Cardiac fibroblast (primary cell): ENCODE measurements around the gene NFAT5.
"Not testable (repeated sequence)": the region's sequence is repeated elsewhere in the genome, so short reads cannot be mapped to it uniquely, and the experiment has no call there.

ENCODE experiments used
- DNase-seq, 2 donors: peaks; one replicate each; pipeline versions ENCODE4 v3.0.0 to v3.0.0-alpha.2; 2010; ENCODE audit warnings: low read depth in 2 of 2
- H3K4me3 ChIP-seq, 2 donors: replicated peaks in 1 of 2; 1 replicate in 1 of 2; 2 replicates in 1 of 2; pipeline ENCODE4 v1.5.1; 2011; ENCODE audit warnings: low read depth in 2 of 2, low read length in 2 of 2, mild to moderate bottlenecking in 2 of 2, moderate library complexity in 1 of 2
- TF ChIP-seq, protein P1 (sequence below): IDR thresholded peaks from one replicate; pipeline ENCODE4 v1.5.1; 2011; ENCODE audit warnings: low read depth, mild to moderate bottlenecking, low read length, inconsistent platforms

Gene NFAT5

DNA sequence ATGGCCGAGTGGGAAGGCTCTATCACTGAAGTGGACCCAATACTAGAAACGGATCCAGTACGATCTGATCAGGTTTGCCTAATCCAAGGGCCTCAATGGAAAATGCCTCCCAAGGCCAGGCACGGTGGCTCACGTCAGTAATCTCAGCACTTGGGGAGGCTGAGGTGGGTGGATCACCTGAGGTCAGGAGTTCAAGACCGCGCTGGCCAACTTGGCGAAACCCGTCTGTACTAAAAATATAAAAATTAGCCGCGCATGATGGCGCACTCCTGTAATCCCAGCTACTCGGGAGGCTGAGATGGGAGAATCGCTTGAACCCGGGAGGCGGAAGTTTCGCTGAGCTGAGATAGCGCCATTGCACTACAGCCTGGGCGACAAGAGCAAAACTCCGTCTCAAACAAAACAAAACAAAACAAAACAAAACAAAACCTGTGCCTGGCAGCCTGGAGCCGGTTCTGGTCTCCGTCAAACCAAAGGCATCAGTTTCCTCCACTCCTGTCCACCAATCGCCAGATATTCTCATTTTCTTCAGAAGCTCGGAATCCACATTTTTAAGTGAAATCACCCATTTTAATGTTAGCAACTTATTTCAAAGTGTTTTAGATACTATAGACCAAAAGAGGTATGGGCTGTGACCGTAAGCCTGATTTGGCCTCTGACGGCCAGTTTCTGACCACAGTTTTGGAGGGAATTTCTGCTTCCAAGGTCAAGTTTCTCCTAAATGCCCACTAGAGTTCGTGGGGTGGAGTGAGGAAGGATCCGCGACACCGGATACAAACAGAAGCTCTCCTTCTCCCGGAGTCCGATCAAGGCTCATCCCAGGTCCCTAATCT lies 159.9 kb downstream of the NFAT5 start:
- TF ChIP-seq, protein P1, sequence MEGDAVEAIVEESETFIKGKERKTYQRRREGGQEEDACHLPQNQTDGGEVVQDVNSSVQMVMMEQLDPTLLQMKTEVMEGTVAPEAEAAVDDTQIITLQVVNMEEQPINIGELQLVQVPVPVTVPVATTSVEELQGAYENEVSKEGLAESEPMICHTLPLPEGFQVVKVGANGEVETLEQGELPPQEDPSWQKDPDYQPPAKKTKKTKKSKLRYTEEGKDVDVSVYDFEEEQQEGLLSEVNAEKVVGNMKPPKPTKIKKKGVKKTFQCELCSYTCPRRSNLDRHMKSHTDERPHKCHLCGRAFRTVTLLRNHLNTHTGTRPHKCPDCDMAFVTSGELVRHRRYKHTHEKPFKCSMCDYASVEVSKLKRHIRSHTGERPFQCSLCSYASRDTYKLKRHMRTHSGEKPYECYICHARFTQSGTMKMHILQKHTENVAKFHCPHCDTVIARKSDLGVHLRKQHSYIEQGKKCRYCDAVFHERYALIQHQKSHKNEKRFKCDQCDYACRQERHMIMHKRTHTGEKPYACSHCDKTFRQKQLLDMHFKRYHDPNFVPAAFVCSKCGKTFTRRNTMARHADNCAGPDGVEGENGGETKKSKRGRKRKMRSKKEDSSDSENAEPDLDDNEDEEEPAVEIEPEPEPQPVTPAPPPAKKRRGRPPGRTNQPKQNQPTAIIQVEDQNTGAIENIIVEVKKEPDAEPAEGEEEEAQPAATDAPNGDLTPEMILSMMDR = no peak
- DNase-seq = no peak
- H3K4me3 ChIP-seq = peak overlapping the region; percentile 50 to 73

DNA sequence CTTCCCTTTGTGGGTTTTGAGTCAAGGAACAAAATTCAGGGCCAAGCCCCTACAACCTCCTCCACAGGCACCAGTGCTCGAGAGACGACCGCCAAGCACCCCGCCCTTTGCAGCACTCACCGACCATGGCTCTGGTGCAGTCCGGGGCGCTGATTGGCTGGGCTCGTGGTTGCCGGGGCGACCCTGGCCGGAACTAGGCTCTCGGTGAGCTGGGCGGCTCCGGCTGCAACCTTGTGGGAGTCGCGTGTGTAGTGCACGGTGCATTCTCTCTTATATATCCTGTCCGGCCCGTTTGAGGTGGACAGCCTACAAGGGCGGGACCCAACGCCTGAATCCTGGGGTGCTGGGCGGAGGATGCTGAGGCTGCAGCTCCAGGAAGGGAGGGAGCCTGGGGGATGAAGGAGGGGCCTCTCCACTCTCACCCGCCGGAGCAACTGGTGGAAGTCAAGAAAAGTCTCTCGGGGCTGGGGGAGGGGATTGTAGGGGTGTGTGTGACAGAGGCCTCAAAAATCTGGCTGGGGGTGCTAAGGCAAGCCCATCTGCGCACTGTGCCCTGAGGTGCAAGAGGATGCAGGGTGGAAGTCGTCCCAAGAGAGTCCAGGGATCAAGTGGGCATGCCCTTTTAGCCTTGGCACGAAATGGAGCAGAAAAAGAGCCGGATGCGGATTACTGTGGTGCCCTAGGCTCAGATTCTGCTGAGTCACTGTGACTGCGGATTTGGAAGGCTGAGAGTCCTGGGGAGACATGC lies 160.7 kb downstream of the NFAT5 start, which contains the start of gene NQO1:
NQO1 (minus strand) TSS at position 248 of the 748 bp plus-strand sequence; CDS start at position 127, 121 bp downstream.
- DNase-seq = peak; percentile 99
- peak within 1 kb of the TSS; percentile 50 to 73 for H3K4me3 ChIP-seq
- TF ChIP-seq, protein P1 = no peak

DNA sequence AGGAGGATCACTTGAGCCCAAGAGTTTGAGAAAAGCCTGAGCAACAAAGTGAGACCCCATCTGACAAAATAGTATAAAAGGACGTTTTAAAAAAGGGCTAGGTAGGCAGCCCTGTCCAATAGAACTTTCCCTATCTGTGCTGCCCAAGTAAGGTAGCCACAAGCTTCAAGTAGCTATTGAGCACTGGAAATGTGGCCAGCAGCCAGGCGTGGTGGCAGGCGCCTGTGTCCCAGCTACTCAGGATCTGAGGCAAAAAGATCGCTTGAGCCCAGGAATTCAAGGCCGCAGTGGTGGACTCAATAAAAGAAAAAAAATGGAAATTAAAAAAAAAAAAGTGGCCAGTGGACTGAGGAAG lies 162.1 kb downstream of the NFAT5 start:
- TF ChIP-seq, protein P1 = no peak
- no peak overlapping the region for H3K4me3 ChIP-seq
- DNase-seq = no peak

DNA sequence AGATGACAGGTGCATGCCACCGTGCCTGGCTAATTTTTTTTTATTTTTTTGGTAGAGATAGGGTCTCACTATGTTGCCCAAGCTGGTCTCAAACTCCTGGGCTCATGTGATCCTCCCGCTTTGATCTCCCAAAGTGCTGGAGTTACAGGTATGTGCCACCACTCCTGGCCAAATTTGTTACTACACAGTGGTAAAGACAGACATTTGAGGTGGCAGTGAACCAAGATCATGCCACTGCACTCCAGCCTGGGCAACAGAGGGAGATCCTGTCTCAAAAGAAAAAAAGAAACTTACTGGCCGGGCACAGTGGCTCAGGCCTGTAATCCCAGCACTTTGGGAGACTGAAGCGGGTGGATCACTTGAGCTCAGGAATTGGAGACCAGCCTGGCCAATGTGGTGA lies 163.3 kb downstream of the NFAT5 start:
- not testable (repeated sequence) for DNase-seq, H3K4me3 ChIP-seq

DNA sequence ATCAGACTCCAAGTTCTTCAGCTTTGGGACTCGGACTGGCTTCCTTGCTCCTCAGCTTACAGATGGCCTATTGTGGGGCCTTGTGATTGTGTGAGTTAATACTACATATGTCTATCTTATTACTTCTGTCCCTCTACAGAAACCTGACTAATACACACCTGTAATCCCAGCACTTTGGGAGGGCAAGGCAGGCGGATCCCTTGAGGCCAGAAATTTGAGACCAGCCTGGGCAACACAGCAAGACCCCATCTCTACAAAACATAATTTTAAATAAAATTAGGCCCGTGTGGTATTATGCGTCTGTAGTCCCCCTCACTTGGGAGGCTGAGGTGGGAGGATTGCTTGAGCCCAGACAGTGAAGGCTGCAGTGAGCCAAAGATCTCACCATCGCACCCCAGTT lies 165.5 kb downstream of the NFAT5 start:
- not testable (repeated sequence) for DNase-seq, H3K4me3 ChIP-seq

DNA sequence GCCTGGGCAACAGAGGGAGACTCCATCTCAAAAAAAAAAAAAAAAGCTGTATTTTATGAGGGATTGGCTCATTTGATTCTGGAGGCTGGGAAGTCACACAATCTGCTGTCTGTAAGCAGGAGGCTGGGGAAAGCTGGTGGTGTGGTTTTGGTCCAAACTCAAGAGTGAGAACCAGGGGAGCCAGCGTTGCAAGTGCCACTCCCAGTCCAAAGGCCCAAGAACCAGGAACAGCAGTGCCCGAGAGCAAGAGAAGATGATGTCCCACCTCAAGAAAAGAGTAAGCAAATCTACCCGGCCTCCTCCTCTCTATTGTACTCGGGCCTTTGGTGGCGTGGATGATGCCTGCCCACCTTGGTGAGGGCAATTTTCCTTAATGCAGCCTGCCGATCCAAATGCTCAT lies 166.3 kb downstream of the NFAT5 start:
- no peak for DNase-seq
- TF ChIP-seq, protein P1 = no peak
- no peak overlapping the region for H3K4me3 ChIP-seq

DNA sequence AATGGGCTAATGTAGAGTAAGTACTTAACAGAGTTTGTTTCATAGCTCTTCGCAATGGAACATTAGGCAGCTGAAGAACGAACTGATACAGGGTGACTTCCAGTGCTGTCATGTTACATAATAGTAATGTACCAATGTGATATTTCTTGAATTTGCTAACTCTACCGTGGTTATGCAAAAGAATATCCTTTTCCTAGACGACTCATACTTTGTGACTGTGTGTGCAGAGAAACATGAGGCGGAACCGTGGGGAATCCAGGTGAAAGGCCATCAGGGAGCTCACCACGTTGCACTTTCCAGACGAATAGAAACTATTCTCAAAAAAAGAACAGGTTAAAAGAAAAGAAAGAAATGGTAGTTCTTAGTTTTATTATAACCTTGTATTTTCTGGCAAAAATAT lies 175.8 kb downstream of the NFAT5 start:
- TF ChIP-seq, protein P1 = no peak
- DNase-seq = peak; percentile 35 to 56
- H3K4me3 ChIP-seq = no peak overlapping the region
